ENCODE results near the gene NTRK1. TPM values are rescaled to one million over a fixed set of nuclear protein-coding genes. Genes with fewer than 3 reads are reported as not detected.

Gene NTRK1
- 1 to 10 TPM in 1 of 4 donors, under 1 TPM in 3; 0.11 to 1.2 (median 0.63) TPM for total RNA-seq

DNA sequence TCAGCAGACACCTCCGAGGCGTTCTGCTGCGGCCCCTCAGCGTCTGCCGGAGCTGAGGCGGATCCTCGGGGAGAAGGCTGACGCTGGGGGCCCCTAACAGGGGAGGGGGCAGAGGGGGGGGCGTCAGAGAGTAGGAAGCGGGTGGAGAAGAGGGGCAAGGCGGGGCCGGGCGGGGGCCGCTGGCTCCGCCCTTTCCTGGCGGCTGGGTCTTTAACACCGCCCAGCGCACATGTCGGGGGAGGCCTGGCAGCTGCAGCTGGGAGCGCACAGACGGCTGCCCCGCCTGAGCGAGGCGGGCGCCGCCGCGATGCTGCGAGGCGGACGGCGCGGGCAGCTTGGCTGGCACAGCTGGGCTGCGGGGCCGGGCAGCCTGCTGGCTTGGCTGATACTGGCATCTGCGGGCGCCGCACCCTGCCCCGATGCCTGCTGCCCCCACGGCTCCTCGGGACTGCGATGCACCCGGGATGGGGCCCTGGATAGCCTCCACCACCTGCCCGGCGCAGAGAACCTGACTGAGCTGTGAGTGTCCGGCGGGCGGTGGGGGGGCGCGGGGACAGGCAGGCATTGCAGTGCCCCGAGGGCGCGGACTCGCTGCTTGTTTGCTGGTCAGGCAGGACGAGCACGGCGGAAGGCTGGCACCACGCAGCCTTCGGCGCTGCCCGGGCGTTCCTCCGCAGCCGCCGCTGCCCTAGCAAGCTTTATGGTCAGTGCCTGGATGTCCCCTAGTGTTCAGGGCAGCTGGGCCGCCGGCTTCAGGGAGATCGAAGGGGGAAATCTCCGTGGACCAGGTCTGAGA, at the start of gene NTRK1:
TSS of gene NTRK1 (plus strand) at position 238 of the 796 bp plus-strand sequence. CDS start at position 308, 70 bp downstream.
- H3K27ac ChIP-seq, result no peak within 1 kb of the TSS
- DNase-seq, result peak in 1 of 2 donors; percentile 26
- no peaks in the 10 kb centered on the region for H3K36me3 ChIP-seq
- intact Hi-C loops (cut with DNase I), result loop anchor here (5.0 kb wide), 1 partner anchor 64 kb away; no protein-coding TSS in a partner anchor
- H3K9me3 ChIP-seq, result no peaks in the 10 kb centered on the region
- H3K4me1 ChIP-seq, result peaks cover 19 to 26% of the 10 kb centered on the region in 2 donors
- 2 to 5% methylated on average over 22 to 30 of the region's 69 CpGs for WGBS, 2 donors
- H3K27me3 ChIP-seq, result peaks cover 20% of the 10 kb centered on the region
- peak within 1 kb of the TSS in 1 of 3 donors; percentile 14 for H3K4me3 ChIP-seq (replicated peaks in 1 of 3)
- no peak for TF ChIP-seq POLR2A (IDR thresholded peaks at IDR 0.05)
- TF ChIP-seq, protein P1, sequence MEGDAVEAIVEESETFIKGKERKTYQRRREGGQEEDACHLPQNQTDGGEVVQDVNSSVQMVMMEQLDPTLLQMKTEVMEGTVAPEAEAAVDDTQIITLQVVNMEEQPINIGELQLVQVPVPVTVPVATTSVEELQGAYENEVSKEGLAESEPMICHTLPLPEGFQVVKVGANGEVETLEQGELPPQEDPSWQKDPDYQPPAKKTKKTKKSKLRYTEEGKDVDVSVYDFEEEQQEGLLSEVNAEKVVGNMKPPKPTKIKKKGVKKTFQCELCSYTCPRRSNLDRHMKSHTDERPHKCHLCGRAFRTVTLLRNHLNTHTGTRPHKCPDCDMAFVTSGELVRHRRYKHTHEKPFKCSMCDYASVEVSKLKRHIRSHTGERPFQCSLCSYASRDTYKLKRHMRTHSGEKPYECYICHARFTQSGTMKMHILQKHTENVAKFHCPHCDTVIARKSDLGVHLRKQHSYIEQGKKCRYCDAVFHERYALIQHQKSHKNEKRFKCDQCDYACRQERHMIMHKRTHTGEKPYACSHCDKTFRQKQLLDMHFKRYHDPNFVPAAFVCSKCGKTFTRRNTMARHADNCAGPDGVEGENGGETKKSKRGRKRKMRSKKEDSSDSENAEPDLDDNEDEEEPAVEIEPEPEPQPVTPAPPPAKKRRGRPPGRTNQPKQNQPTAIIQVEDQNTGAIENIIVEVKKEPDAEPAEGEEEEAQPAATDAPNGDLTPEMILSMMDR (IDR thresholded peaks at IDR 0.05), result no peak

DNA sequence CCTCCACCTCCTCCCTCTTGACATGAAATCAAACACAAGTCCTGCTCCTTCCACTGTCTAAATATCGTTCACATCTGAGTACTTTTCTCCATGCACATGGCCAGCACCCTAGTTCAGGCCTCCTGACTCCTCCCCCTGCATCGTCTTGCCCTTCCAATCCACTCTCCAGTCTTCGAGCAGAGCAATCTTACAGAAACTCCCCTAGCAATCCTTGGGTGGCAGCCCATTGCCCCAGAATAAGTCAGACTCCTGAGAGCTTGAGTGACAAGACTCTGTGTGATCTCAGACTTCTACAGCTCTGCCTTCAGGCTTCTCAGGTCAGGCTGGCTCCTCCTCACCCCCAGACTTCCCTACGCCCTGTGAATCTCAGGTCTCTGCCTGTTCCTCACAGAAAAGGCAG, 49.5 kb upstream of the NTRK1 start:
- intact Hi-C loops (cut with DNase I), result no loop called here
- no peaks in the 10 kb centered on the region for H3K27me3 ChIP-seq
- DNase-seq, result no peak

DNA sequence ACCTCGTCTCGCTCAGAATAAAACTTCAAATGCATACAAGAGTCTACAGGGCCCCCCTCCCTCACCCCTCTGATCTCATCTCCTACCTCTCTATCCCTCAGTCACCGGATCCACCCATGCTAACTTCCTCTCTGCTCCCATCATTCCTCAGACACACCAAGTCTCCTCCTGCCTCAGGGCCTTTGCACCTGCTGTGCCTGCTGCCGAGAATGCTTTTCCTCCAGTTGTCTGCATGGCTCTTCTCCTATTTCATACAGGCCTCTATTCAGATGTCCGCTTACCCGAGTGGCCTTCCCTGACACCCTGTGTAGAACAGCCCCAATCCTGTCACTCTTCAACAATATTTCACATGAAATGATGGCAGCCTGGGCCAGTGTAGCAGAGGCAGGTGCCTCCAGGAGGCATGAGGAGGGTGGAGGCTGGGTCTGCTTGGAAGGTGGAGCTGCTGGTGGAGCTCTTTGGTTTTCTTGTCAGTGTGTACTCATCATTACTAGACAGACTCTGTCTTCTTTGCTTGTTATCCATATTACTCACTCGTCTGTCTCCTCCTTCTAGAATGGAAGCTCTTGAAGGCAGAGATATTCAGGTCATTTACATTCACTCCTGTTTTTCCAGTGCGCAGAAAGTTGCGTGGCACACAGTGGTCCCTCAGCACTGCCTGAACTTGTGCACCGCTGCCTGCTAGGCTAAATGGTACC, 48.2 kb upstream of the NTRK1 start:
- no peak for TF ChIP-seq POLR2A (IDR thresholded peaks at IDR 0.05)
- TF ChIP-seq, protein P1 (IDR thresholded peaks at IDR 0.05), result no peak
- DNase-seq, result no peak
- no peaks in the 10 kb centered on the region for H3K27me3 ChIP-seq
- 99% methylated on average over 10 of the region's 10 CpGs for WGBS, 2 donors
- peaks cover 10 to 21% of the 10 kb centered on the region in 2 donors for H3K4me1 ChIP-seq
- no peak overlapping the region for H3K4me3 ChIP-seq (replicated peaks in 1 of 3)
- no peak overlapping the region for H3K27ac ChIP-seq
- H3K9me3 ChIP-seq, result no peaks in the 10 kb centered on the region
- no peaks in the 10 kb centered on the region for H3K36me3 ChIP-seq
- intact Hi-C loops (cut with DNase I), result no loop called here

More for the DNA sequence above, 49.5 kb upstream of the NTRK1 start:
- WGBS, 2 donors, result 45 to 51% methylated on average over 4 of the region's 4 CpGs
- Histone ChIP-seq H3K27ac (no peak overlapping the region), H3K4me1 (peaks cover 10 to 24% of the 10 kb centered on the region in 2 donors), H3K36me3 (no peaks in the 10 kb centered on the region), H3K4me3 (replicated peaks in 1 of 3) (no peak overlapping the region), H3K9me3 (no peaks in the 10 kb centered on the region)
- TF ChIP-seq POLR2A (IDR thresholded peaks at IDR 0.05), result no peak
- TF ChIP-seq, protein P1 (IDR thresholded peaks at IDR 0.05), result no peak

DNA sequence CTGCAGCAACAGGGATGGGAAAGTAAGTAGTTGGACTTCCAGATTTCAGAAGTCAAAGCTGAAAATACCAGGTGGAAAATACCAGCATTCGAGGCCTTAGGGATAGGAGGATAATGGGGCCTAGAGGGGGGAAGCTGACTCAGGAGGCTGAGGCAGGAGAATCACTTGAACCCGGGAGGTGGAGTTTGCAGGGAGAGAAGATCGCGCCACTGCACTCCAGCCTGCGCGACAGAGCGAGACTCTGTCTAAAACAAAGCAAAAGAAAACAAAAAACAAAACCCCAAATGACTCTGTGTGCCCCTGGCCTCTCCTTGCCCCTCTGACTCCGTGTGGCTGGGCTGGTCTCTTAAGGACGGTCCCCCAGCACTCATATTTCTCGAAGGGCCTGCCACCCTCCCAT, 47.4 kb upstream of the NTRK1 start:
- Histone ChIP-seq H3K27ac (no peak overlapping the region), H3K9me3 (no peaks in the 10 kb centered on the region), H3K36me3 (no peaks in the 10 kb centered on the region), H3K4me1 (peaks cover 10 to 21% of the 10 kb centered on the region in 2 donors), H3K27me3 (no peaks in the 10 kb centered on the region), H3K4me3 (replicated peaks in 1 of 3) (peak overlapping the region in 2 of 3 donors; percentile 19 to 34)
- no peak for DNase-seq
- 25 to 37% methylated on average over 10 of the region's 10 CpGs for WGBS, 2 donors
- TF ChIP-seq, protein P1 (IDR thresholded peaks at IDR 0.05), result no peak
- TF ChIP-seq POLR2A (IDR thresholded peaks at IDR 0.05), result no peak
- intact Hi-C loops (cut with DNase I), result no loop called here

Data from thyroid gland (tissue), 4 donors.